ENCODE results near the gene ZNRF1.

ZNRF1 gene

DNA sequence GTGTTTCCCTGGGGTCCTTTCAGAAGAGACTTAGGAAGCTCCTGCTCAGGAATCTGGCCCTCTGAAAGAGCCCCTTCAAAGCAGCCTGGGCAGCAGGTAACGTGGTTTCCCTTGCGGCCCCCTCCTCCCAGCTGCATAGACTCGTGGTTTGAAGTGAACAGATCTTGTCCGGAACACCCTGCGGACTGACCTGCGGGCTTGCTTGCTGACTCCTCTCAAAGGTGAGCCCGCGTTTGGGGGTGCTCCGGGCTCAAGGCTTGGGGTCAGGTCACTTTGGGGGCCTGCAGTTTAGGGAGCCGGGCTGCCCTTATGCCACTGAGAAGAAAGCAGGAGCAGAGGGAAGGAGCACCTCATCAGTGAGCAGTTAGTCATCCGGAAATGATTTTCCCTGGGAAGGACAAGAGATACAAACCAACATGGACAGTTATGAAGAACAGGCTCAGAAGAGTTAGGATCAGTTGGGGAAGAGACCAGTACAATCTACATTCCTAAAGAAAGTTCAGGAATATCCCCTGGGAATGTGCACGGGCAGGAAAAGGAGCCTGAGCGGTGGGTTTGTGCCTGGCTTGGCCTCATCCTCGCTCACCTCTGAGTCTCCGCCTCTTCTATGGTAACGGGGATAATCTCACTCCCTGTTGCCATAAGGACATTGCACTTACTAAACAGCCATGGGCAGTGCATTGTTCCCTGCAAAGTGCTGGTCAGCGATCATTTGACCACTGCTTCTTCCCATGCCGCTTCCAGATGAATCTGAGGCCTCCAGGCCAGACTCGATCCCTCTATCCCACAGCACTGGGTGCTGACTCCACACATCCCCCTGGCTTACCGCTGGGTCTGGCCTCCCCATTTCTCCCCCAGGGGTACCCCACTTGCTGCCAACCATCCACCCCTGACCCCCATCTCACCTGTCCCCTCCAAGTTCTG lies 107.8 kb downstream of the ZNRF1 start:
- TF ChIP-seq TAF1 (IDR thresholded peaks at IDR 0.05; ENCODE audit: borderline replicate concordance, insufficient read depth, low read length) (no peak), REST (IDR thresholded peaks at IDR 0.05; ENCODE audit: insufficient read depth in 1 of 2, low read depth in 2 of 2, low read length in 2 of 2) (0 out of 4 replicates have a peak, but pooled peaks of 1 of the 2 experiments have one; percentile 20)

GRCh38 chr16:75107505-75107904 lies 108.7 kb downstream of the ZNRF1 start:
- TF ChIP-seq TAF1 (IDR thresholded peaks at IDR 0.05; ENCODE audit: borderline replicate concordance, insufficient read depth, low read length) = no peak
- no peak for TF ChIP-seq REST (IDR thresholded peaks at IDR 0.05; ENCODE audit: insufficient read depth in 1 of 2, low read depth in 2 of 2, low read length in 2 of 2)
- TF ChIP-seq POLR2AphosphoS5 (IDR thresholded peaks at IDR 0.05; ENCODE audit: low read depth, low read length) = no peak
- TF ChIP-seq FOXP2 (optimal IDR thresholded peaks at IDR 0.05; ENCODE audit: borderline replicate concordance, extremely low read depth, extremely low read length, insufficient read depth) = no peak
- TF ChIP-seq SIN3A (IDR thresholded peaks at IDR 0.05; ENCODE audit: borderline replicate concordance, insufficient read depth, low read length) = no peak

DNA sequence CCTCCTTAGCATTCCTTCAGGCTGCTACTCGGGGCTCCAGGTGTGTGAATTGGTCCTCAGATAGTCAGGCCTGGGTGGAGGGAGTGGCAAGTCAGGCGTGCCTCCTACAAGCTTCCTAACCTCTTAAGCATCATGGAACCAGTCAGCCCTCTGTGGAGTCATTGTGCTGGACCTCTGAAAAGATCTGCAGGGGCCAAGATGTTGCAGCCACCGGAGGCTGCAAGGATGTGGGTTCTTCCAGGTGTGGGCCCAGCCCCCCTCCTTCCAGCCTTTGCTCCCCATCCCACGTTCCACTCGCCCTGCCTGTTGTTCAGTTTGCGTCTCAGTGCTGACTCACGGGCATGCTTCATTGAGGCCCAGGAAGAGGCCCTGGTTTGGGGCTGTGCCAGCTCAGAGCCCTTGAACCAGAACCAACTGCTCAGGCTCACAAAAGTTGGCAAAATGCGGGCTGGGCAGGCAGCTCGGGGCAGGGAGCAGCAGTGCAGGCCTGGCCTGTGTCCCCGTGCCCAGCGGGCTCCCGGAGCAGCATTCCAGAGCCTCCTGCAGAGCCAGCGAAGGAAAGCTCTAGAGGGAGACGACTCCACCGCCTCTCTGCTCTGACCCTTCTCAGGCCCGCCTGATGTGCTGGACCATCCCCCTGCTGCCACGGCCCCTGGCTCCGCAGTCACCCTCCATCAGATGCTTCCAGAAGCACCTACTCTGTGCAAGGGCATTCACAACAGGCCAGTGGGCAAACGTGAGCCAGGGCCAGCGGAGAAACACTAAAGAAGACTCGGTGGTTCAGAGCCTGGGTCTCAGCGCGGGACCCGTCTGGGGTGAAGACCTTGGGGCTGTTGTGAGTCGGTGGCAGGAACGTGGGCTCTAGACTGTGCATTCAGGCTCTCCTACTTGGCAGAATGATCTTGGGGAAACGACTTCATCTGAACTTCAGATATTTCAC lies 110.2 kb downstream of the ZNRF1 start:
- TF ChIP-seq REST (IDR thresholded peaks at IDR 0.05; ENCODE audit: insufficient read depth in 1 of 2, low read depth in 2 of 2, low read length in 2 of 2) (no peak), TAF1 (IDR thresholded peaks at IDR 0.05; ENCODE audit: borderline replicate concordance, insufficient read depth, low read length) (no peak), FOXP2 (optimal IDR thresholded peaks at IDR 0.05; ENCODE audit: borderline replicate concordance, extremely low read depth, extremely low read length, insufficient read depth) (no peak), POLR2AphosphoS5 (IDR thresholded peaks at IDR 0.05; ENCODE audit: low read depth, low read length) (no peak), SIN3A (IDR thresholded peaks at IDR 0.05; ENCODE audit: borderline replicate concordance, insufficient read depth, low read length) (no peak)

GRCh38 chr16:75109732-75110243 lies 111.0 kb downstream of the ZNRF1 start:
- TF ChIP-seq POLR2AphosphoS5 (IDR thresholded peaks at IDR 0.05; ENCODE audit: low read depth, low read length) (no peak), FOXP2 (optimal IDR thresholded peaks at IDR 0.05; ENCODE audit: borderline replicate concordance, extremely low read depth, extremely low read length, insufficient read depth) (no peak), SIN3A (IDR thresholded peaks at IDR 0.05; ENCODE audit: borderline replicate concordance, insufficient read depth, low read length) (no peak), TAF1 (IDR thresholded peaks at IDR 0.05; ENCODE audit: borderline replicate concordance, insufficient read depth, low read length) (no peak), REST (IDR thresholded peaks at IDR 0.05; ENCODE audit: insufficient read depth in 1 of 2, low read depth in 2 of 2, low read length in 2 of 2) (no peak)

All from PFSK-1 (cell line).